K562 (cell line): ENCODE measurements around the gene ANAPC2. TPM values are rescaled to one million over a fixed set of nuclear protein-coding genes. Genes with fewer than 3 reads are reported as not detected.

Experiments
- ARHGAP35 ChIP-seq: fragments of 450-650 bp; IDR thresholded peaks from 2 replicates; pipeline ENCODE4 v1.6.1; 2018; ENCODE audit not compliant: partially characterized antibody
- ARNT ChIP-seq, 2 experiments: fragments of 450-650 bp; IDR thresholded peaks; 2 replicates each; pipeline ENCODE4 v1.6.1; 2016; ENCODE audit warnings: mild to moderate bottlenecking in 1 of 2
- CCAR2 ChIP-seq: fragments of 200-400 bp; formaldehyde crosslinking; IDR thresholded peaks from 2 replicates; pipeline ENCODE4 v1.6.1; 2017; ENCODE audit warnings: mild to moderate bottlenecking, low read depth, low read length
- CREB3L1 ChIP-seq: fragments of 450-650 bp; IDR thresholded peaks from 2 replicates; pipeline ENCODE4 v1.6.1; 2014; ENCODE audit warnings: low read depth, mild to moderate bottlenecking, moderate library complexity, borderline replicate concordance
- DPF2 ChIP-seq: fragments of 450-650 bp; IDR thresholded peaks from 2 replicates; pipeline ENCODE4 v1.6.1; 2016
- HDAC2 ChIP-seq: fragments of 450-650 bp; IDR thresholded peaks from 2 replicates; pipeline ENCODE4 v1.6.1; 2016; ENCODE audit warnings: mild to moderate bottlenecking
- KDM1A ChIP-seq, 2 experiments: fragments of 450-650 bp; IDR thresholded peaks; 2 replicates each; pipeline ENCODE4 v1.6.1; 2016; ENCODE audit warnings: mild to moderate bottlenecking in 2 of 2
- MTA3 ChIP-seq: fragments of 450-650 bp; formaldehyde crosslinking; IDR thresholded peaks from 2 replicates; pipeline ENCODE4 v1.6.1; 2017; ENCODE audit warnings: mild to moderate bottlenecking, borderline replicate concordance
- NCOA4 ChIP-seq: fragments of 450-650 bp; IDR thresholded peaks from 2 replicates; pipeline ENCODE4 v1.6.1; 2018; ENCODE audit warnings: mild to moderate bottlenecking; ENCODE audit not compliant: partially characterized antibody
- PKNOX1 ChIP-seq: fragments of 450-650 bp; IDR thresholded peaks from 2 replicates; pipeline ENCODE4 v1.6.1; 2016
- SLC30A9 ChIP-seq: fragments of 250-450 bp; sonication (Bioruptor Pico); IDR thresholded peaks from 2 replicates; pipeline ENCODE4 v1.8.0; 2022; ENCODE audit warnings: mild to moderate bottlenecking, moderate library complexity
- TFAP4 ChIP-seq: sonication (generic); formaldehyde crosslinking; IDR thresholded peaks from 2 replicates; pipeline ENCODE4 v1.8.0; 2022; ENCODE audit warnings: missing genetic modification reagents, mild to moderate bottlenecking, moderate library complexity, borderline replicate concordance
- ZBTB1 ChIP-seq: sonication (generic); formaldehyde crosslinking; IDR thresholded peaks from 2 replicates; pipeline ENCODE4 v1.8.1; 2023; ENCODE audit warnings: missing genetic modification reagents, low read depth, mild to moderate bottlenecking, borderline replicate concordance
- ZFP30 ChIP-seq: fragments of 250-450 bp; sonication (Bioruptor Pico); IDR thresholded peaks from 2 replicates; pipeline ENCODE4 v1.8.0; 2022; ENCODE audit warnings: moderate library complexity, mild to moderate bottlenecking, inconsistent platforms, borderline replicate concordance
- ZNF347 ChIP-seq: fragments of 450-650 bp; formaldehyde crosslinking; IDR thresholded peaks from 2 replicates; pipeline ENCODE4 v1.4.0; 2020; ENCODE audit warnings: low read depth, mild to moderate bottlenecking, moderate library complexity
- polyA plus RNA-seq, 8 experiments: library from polyadenylated mRNA; depleted of rRNA in 4 of 8; stranded (reverse) in 5 of 8; unstranded in 3 of 8; fragments of >200 nt; fragmentation: Nextera tagmentation in 2 of 8; fragmentation: Illumina TruSeq in 1 of 8; extraction: Ambion mirVana in 2 of 8; extraction: Trizol in 1 of 8; gene quantifications; 2 replicates each; pipeline versions ENCODE4 v1.2.1 to v1.2.3, GENCODE V29; 2011 to 2014; ENCODE audit warnings: inconsistent platforms in 1 of 8, missing spikeins in 1 of 8
- total RNA-seq, 7 experiments: library from RNA; depleted of rRNA in 6 of 7; stranded (reverse); fragments of >200 nt in 6 of 7; fragmentation: Illumina TruSeq in 2 of 7; extraction: Trizol in 2 of 7; gene quantifications; 2 replicates each; pipeline versions ENCODE4 v1.2.1 to v1.2.3, GENCODE V29; 2011 to 2021; ENCODE audit warnings: low replicate concordance in 1 of 7
- TF ChIP-seq, protein P1 (sequence below), 2 experiments: fragments of 450-650 bp; formaldehyde crosslinking in 1 of 2; IDR thresholded peaks; 2 replicates each; pipeline versions ENCODE4 v1.4.0 to v1.6.1; 2014 to 2020; ENCODE audit warnings: mild to moderate bottlenecking in 2 of 2, borderline replicate concordance in 1 of 2, low read depth in 1 of 2

ANAPC2 gene
- total and polyA plus RNA-seq, 9 of the 15 experiments (the other 6 are each of a cell fraction or from before 2014, with no cell fraction given): 0.11 to 56.5 (median 17.1) TPM; not detected in 1

- TF ChIP-seq, protein P1, sequence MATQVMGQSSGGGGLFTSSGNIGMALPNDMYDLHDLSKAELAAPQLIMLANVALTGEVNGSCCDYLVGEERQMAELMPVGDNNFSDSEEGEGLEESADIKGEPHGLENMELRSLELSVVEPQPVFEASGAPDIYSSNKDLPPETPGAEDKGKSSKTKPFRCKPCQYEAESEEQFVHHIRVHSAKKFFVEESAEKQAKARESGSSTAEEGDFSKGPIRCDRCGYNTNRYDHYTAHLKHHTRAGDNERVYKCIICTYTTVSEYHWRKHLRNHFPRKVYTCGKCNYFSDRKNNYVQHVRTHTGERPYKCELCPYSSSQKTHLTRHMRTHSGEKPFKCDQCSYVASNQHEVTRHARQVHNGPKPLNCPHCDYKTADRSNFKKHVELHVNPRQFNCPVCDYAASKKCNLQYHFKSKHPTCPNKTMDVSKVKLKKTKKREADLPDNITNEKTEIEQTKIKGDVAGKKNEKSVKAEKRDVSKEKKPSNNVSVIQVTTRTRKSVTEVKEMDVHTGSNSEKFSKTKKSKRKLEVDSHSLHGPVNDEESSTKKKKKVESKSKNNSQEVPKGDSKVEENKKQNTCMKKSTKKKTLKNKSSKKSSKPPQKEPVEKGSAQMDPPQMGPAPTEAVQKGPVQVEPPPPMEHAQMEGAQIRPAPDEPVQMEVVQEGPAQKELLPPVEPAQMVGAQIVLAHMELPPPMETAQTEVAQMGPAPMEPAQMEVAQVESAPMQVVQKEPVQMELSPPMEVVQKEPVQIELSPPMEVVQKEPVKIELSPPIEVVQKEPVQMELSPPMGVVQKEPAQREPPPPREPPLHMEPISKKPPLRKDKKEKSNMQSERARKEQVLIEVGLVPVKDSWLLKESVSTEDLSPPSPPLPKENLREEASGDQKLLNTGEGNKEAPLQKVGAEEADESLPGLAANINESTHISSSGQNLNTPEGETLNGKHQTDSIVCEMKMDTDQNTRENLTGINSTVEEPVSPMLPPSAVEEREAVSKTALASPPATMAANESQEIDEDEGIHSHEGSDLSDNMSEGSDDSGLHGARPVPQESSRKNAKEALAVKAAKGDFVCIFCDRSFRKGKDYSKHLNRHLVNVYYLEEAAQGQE (IDR thresholded peaks at IDR 0.05; ENCODE audit: borderline replicate concordance): no peak
- TF ChIP-seq, protein P1 (CRISPR knock-in tag; IDR thresholded peaks at IDR 0.05; ENCODE audit: low read depth): peak; percentile 42; the same call in 1 of the 2 replicates
- TF ChIP-seq KDM1A (IDR thresholded peaks at IDR 0.05) (no peak), NCOA4 (no peak), TFAP4 (CRISPR knock-in tag) (peak; percentile 37), MTA3 (no peak), ZBTB1 (CRISPR knock-in tag) (0 out of 2 replicates have a peak, but pooled peaks have one; percentile 56), ZNF347 (CRISPR knock-in tag) (no peak), CREB3L1 (no peak), ARNT (IDR thresholded peaks at IDR 0.05) (no peak), HDAC2 (no peak), PKNOX1 (no peak), ZFP30 (CRISPR knock-in tag) (no peak), ARHGAP35 (no peak), CCAR2 (no peak), SLC30A9 (no peak), DPF2 (no peak)
Measured at GRCh38 chr9:137222190-137223077, 34.1 kb upstream of the ANAPC2 start, which contains the start of gene RNF208 (continued).
